ENCODE measurements around the gene TCEA2. TPM values are rescaled to one million over a fixed set of nuclear protein-coding genes. Genes with fewer than 3 reads are reported as not detected.

The TCEA2 gene
- total and polyA plus RNA-seq, 2 of the 13 experiments (the other 11 are each of a cell fraction or from before 2014, with no cell fraction given): 28.1 to 33.7 TPM

- TF ChIP-seq KIAA2018 (CRISPR knock-in tag; IDR thresholded peaks at IDR 0.05; ENCODE audit: borderline replicate concordance): no peak
- TF ChIP-seq ZUFSP (CRISPR knock-in tag; IDR thresholded peaks at IDR 0.05; ENCODE audit: borderline replicate concordance): no peak
- TF ChIP-seq CHD2 (IDR thresholded peaks at IDR 0.05; ENCODE audit: low read depth, low read length): no peak
- TF ChIP-seq ARID4A (CRISPR knock-in tag; IDR thresholded peaks at IDR 0.05; ENCODE audit: borderline replicate concordance): no peak
These were observed 6.7 kb downstream of the TCEA2 start (continued) for GRCh38 chr20:64069614-64070243.
